Measurements from ENCODE around the gene SNX15.

The SNX15 gene

GRCh38 chr11:65058012-65058411, 30.8 kb downstream of the SNX15 start:
- no peak for DNase-seq (ENCODE audit: low read depth)

DNA sequence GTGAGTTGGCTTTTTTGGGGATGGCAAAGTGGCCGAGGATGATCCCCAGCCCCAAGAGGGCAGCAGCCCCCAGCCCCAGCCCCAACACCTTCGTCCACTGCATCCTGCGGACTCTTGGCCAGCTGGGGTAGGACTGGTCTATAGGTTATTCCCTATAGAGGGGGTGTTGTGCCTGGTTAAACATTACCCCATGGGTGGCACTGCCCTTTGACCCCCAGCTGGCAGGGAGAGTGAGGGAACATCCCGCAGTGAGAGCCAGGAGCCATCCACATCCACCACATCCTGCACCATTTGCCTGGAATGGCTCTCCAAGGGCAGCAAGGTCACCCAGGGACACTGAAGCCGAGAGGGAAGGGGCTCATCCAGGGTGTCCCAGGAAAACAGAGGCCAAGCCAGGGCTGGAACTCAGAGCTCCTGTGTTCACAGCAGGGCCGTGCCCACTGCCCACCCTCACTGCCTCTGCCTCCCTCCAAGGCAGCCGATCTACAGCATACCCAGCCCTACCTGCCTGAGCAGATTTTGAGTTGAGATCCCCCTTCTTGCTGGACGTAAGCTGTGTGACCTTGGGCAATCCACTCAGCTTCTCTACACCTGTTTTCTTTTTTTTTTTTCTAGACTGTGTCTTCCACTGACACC, 31.3 kb downstream of the SNX15 start, which contains the start of gene NAALADL1:
NAALADL1 (minus strand) TSS at position 135 of the 636 bp plus-strand sequence; CDS start at position 103, 32 bp downstream.
- DNase-seq (ENCODE audit: low read depth) = no peak

GRCh38 chr11:65059523-65059922, 32.3 kb downstream of the SNX15 start:
- no peak for DNase-seq (ENCODE audit: low read depth)

- no peak for DNase-seq (ENCODE audit: low read depth)
Measured at GRCh38 chr11:65059959-65060824, 33.0 kb downstream of the SNX15 start.

DNA sequence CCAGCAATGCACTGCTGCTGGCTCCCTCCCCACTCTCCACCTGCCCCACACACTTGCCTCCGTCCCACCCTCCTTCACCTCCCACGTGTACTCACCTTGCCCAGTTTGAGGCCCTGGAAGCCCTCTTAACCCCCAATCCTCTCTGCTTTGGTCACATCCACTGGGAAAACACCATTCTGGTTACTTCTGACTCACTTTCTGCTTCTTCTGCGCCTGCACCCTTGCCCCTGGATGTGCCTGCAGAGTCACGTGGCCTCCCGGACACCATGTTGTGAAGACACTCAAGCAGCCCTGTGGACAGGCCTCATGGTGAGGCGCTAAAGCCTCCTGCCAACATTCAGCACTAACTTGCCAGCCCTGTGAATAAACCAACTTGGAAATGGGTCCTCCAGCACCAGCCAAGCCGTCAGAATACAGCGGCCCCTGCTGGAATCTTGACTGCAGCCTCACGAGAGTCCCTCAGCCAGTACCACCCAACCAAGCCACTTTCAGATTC, 33.7 kb downstream of the SNX15 start:
- DNase-seq (ENCODE audit: low read depth) = no peak

- no peak for DNase-seq (ENCODE audit: low read depth)
Measured at GRCh38 chr11:65063532-65063931, 36.3 kb downstream of the SNX15 start.

DNA sequence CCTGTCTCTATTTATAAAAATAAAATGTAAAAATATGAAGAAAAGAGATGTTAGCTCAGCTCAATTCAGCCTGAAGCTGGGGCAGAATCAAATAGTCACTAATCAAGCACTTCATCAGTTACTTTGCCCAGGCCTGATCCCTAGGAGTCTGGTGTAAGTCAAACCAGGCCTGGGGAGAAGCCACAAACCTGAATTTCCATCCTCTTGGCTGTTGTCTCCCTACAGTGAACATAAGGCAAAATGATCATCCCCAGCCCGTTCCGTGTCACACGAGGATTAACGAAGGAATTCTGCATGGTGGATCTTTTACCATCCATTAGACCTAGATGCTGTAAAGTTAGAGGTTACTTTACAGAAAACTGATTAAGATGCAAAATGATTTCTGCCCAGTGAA, 37.6 kb downstream of the SNX15 start:
- DNase-seq (ENCODE audit: low read depth) = no peak

DNA sequence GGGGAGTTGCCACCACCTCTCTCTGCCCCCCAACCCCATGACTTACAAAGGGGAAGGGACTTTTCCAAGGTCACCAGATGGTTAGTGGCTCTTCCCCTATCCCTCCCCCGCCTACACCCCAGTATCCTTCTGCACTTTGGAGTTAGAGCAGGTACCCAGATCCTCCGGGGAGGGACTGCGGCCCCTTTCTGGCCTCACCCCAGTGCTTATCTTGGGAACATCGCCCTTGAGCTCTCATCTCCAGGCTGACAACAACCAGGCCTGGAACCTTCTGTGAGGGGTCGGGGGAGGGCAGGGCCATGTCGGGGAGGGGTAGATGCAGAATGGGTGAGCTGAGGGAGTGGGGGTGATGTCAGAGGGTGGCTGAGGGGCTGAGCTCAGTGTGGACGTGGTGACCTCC, 38.6 kb downstream of the SNX15 start:
- no peak for DNase-seq (ENCODE audit: low read depth)

DNA sequence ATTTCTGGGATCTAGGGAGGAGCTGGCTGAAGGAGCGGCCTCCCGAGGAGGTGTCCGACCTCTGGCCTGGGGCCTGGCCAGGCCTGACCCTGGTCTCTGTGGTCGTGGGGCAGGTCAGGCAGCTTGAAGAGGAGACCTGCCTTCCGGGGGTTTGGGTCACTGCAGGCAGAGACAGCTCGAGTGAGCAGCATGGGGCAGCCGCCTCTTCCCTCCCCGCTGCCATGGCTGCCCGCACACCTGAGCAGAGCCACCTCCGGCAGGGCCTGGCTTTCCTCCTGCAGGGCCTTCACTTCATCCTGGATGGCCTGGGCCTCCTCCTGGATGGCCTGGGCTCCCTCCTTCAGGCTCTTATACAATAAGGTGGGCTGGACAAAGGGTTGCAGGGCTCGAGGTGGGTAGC, 39.1 kb downstream of the SNX15 start:
- no peak for DNase-seq (ENCODE audit: low read depth)

DNA sequence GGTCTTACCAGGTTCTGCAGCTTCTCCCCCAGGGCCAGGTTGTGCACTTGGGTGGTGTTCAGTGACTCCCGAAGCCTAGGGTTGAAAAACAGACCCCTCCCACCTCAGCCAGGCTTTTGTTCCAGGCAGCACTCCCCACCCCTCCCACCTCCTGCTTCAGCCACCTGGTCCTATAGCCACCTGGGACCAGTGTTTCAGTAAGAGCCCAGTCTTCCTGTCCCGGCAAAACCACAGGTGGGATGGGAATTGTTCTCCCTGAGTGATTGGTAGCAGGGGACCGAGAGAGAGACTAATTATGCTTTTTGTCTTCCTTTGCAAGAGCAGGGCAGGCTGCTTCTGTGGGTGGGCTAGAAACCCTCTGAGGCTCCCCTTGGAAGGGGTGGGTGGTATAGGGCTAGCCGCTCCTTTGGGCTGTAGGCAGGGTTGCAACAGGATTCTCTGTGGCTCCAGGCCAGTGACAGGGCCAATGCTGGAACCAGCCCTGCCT, 39.6 kb downstream of the SNX15 start:
- no peak for DNase-seq (ENCODE audit: low read depth)

DNA sequence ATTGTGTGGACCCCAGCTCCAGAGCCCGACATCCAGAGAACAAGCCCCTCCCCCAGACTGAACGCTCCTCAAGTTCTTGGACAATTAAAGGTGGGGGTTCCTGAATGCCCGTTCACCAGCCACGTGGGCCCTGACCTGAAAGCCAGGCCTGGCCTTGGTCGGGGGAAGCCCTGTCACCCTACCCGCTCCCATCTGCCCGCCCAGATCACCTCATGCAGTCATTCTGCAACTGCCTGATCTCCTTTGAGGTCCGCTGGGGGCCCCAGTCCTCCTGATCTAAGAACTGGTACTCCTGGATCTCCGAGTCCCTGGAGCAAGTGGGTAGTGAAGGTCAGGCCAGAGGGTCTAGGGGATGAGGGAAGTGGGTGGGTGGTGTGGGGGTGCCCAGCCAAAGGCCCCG, 40.2 kb downstream of the SNX15 start:
- no peak for DNase-seq (ENCODE audit: low read depth)

DNA sequence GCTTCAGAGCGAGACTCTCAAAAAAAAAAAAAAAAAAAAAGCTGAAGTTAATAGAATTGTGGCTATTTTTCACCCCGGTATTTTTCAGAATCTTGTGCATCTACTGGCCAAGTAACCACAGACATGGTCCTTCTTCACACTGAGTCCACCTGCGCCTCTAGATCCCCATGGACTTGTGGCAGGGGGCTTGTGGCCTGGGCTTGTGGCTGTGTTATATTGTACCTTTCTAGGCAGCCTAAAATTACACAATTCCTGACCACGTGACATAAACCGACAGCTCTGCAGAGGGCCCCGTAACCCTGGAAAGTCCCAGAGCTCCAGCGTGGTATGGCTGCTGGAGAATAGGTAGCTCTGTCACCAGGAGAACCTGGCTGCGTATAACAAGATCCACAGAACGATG, 42.0 kb downstream of the SNX15 start:
- no peak for DNase-seq (ENCODE audit: low read depth)

- DNase-seq (ENCODE audit: low read depth) = no peak
Measured at GRCh38 chr11:65071907-65072630, 44.8 kb downstream of the SNX15 start.

DNA sequence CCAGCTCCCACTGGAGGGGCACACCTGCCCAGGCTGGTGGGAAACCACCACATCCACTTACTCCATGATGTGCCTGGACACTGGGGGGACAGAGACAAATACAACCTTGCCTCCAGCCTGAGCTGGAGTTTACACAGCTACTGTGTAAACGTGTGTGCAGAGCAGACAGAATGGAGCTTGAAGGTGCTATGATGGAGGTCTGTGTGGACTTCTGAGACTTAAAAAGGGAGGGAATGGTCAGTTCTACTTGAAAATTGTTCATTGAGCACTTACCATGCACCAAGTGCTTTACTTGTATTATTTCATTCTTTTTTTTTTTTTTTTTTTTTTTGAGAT, 45.4 kb downstream of the SNX15 start:
- no peak for DNase-seq (ENCODE audit: low read depth)

- DNase-seq (ENCODE audit: low read depth) = no peak
Measured at GRCh38 chr11:65077451-65077850, 50.2 kb downstream of the SNX15 start.

DNA sequence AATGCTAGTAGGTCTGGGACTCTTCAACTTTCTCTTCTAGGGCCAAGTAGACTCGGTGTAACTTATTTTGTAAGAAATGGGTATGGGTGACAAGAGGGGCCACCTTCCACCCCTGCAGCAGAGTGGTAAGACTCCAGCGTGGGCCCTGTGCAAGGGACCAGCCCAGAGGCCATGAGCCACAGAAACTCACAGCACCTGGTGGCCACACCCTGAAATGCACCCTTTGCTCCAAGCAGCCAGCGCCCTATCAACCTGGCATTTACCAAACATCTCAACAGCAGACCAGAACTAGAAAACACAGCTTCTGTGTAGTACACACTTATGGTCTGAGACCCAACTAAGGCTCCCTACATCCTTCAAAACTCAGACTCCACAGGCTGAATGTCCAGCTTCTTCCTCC, 50.9 kb downstream of the SNX15 start:
- peak; percentile 55 for DNase-seq (ENCODE audit: low read depth)

- DNase-seq (ENCODE audit: low read depth) = no peak
Measured at GRCh38 chr11:65078786-65079342, 51.6 kb downstream of the SNX15 start.

DNA sequence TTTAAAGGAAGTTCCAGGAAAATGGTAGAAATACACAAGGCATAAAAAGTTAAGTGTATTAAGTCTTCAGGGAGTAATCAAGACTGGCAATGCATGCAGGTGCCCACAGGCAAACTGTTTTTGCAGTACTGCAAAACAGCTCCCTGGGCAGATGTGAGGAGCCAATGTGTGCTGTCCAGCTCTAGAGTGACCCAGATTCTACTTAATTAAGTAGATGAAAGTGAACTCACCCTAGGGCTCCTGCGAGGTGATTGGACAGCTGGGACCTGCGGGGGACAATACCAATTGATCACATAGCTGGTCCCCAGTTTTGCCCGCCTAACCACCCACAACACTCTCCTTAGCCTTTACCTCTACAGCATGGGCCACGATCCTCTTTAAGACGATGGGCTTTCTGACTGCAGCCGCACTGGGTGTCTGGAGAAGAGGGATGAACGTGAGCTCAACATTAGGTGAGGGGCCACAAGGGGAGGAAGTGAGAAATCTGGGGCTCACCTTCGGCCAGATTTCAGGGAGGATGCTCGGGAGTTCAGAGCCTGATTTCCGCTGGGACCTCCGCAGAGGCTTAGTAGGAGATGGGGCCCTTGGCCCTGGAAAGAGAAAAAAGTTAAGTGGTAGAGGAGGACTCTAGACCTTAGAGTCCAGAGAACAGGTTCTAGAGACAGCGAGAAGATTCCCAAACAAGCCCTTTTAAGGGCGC, 56.0 kb downstream of the SNX15 start:
- DNase-seq (ENCODE audit: low read depth) = no peak

GRCh38 chr11:65083834-65084597, 56.8 kb downstream of the SNX15 start, which contains the start of the genes CDCA5 and ZFPL1:
CDCA5 (minus strand) TSS chr11:65084040; CDS start chr11:65083978, 62 bp downstream.
ZFPL1 (plus strand) TSS chr11:65084222; CDS start chr11:65084699, 477 bp downstream.
- peak; percentile 93 for DNase-seq (ENCODE audit: low read depth)

- no peak for DNase-seq (ENCODE audit: low read depth)
Measured at GRCh38 chr11:65084598-65085375, 57.5 kb downstream of the SNX15 start.

All from stimulated activated CD4-positive, alpha-beta T cell treated with anti-CD3 and anti-CD28 coated beads, Interleukin-2, amount 100 ng/mL, for 4 hours (primary cell).